ENCODE measurements around the gene WLS.
A peak's percentile ranks its signal among the peaks of the same experiment; 100 is the strongest.

WLS gene

GRCh38 chr1:68121536-68121935, 110.8 kb downstream of the WLS start:
- H3K4me3 ChIP-seq (ENCODE audit: low read length), result no peak overlapping the region
- DNase-seq (ENCODE audit: low read depth), result peak; percentile 55
- no peak for TF ChIP-seq CTCF (conservative IDR thresholded peaks at IDR 0.05; ENCODE audit: low read length)

GRCh38 chr1:68120136-68120791, 112.1 kb downstream of the WLS start:
- DNase-seq (ENCODE audit: low read depth), result peak; percentile 84
- no peak overlapping the region for H3K4me3 ChIP-seq (ENCODE audit: low read length)
- peak; percentile 94 for TF ChIP-seq CTCF (conservative IDR thresholded peaks at IDR 0.05; ENCODE audit: low read length)

- no peak for DNase-seq (ENCODE audit: low read depth)
- no peak overlapping the region for H3K4me3 ChIP-seq (ENCODE audit: low read length)
- TF ChIP-seq CTCF (conservative IDR thresholded peaks at IDR 0.05; ENCODE audit: low read length), result no peak
These were observed 112.9 kb downstream of the WLS start for GRCh38 chr1:68119445-68119844.

GRCh38 chr1:68117416-68117815, 114.9 kb downstream of the WLS start:
- no peak for DNase-seq (ENCODE audit: low read depth)
- no peak for TF ChIP-seq CTCF (conservative IDR thresholded peaks at IDR 0.05; ENCODE audit: low read length)
- H3K4me3 ChIP-seq (ENCODE audit: low read length), result no peak overlapping the region

- TF ChIP-seq CTCF (conservative IDR thresholded peaks at IDR 0.05; ENCODE audit: low read length), result peak; percentile 87
- peak overlapping the region; percentile 35 for H3K4me3 ChIP-seq (ENCODE audit: low read length)
- peak; percentile 53 for DNase-seq (ENCODE audit: low read depth)
These were observed 115.6 kb downstream of the WLS start for GRCh38 chr1:68116643-68117235.

- no peak for DNase-seq (ENCODE audit: low read depth)
- no peak for TF ChIP-seq CTCF (conservative IDR thresholded peaks at IDR 0.05; ENCODE audit: low read length)
- no peak overlapping the region for H3K4me3 ChIP-seq (ENCODE audit: low read length)
These were observed 117.0 kb downstream of the WLS start for GRCh38 chr1:68115308-68115707.

- no peak for DNase-seq (ENCODE audit: low read depth)
- TF ChIP-seq CTCF (conservative IDR thresholded peaks at IDR 0.05; ENCODE audit: low read length), result no peak
These were observed 118.4 kb downstream of the WLS start for GRCh38 chr1:68113966-68114365.

More at GRCh38 chr1:68113966-68114365, 118.4 kb downstream of the WLS start:
- H3K4me3 ChIP-seq (ENCODE audit: low read length), result no peak overlapping the region

Measured in AG10803 (cell line).